ENCODE data around the gene PORCN.
A peak's percentile ranks its signal among the peaks of the same experiment; 100 is the strongest.

The PORCN gene

DNA sequence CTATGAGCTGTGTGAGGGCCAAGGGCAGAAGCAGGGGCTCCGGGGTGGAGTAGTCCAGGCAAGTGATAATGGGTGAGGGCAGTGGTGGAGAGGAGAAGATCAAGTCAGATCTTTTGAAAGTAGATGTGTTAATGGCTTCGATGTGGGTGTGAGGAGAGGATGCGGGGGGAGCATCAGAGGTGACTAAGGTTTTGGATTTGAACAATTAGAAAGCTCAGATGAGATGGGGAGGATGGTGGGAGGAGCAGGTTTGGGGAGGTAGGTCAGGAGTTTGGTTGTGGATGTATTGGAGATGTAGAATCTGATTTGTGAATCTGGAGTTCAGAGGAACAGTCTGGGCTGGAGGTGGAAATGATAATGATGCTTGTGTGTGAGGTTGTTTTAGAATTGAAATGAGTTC, 28.2 kb upstream of the PORCN start:
- H2BK5ac ChIP-seq (ENCODE audit: low read depth, low read length, poor library complexity, severe bottlenecking): no peak overlapping the region
- H3K4ac ChIP-seq (ENCODE audit: low read depth in 1 of 2, low read length in 2 of 2): no peak overlapping the region
- H2AFZ ChIP-seq (ENCODE audit: low read depth, low read length): no peak overlapping the region
- no peak overlapping the region for H4K8ac ChIP-seq (ENCODE audit: low read length)
- H3K4me1 ChIP-seq (ENCODE audit: control insufficient read depth, insufficient read depth, low read depth, low read length): peaks cover 13% of the 10 kb centered on the region
- H3K27ac ChIP-seq (ENCODE audit: low read length, poor library complexity, severe bottlenecking): no peak overlapping the region
- H3K4me3 ChIP-seq (ENCODE audit: insufficient read depth in 1 of 2, low read depth in 1 of 2, low read length in 2 of 2): no peak overlapping the region
- no peak overlapping the region for H2AK5ac ChIP-seq (ENCODE audit: low read length, severe bottlenecking)
- H4K91ac ChIP-seq (ENCODE audit: low read length): no peak overlapping the region
- H3K9ac ChIP-seq (ENCODE audit: low read length): no peak overlapping the region
- peaks cover 5% of the 10 kb centered on the region for H3K79me1 ChIP-seq (replicated peaks; ENCODE audit: low read length, poor library complexity, severe bottlenecking)
- H3K9me3 ChIP-seq (ENCODE audit: control insufficient read depth, low read length): no peaks in the 10 kb centered on the region
- H2BK120ac ChIP-seq (ENCODE audit: low read depth, low read length): no peak overlapping the region
- no peak overlapping the region for H3K18ac ChIP-seq (ENCODE audit: low read depth in 1 of 2, low read length in 2 of 2)
- WGBS: 98% methylated on average over 3 of the region's 3 CpGs
- H3K23ac ChIP-seq (ENCODE audit: low read length in 2 of 2): no peak overlapping the region
- no peak for DNase-seq
- H2BK15ac ChIP-seq (ENCODE audit: low read depth, poor library complexity, severe bottlenecking): no peak overlapping the region
- H2BK12ac ChIP-seq (ENCODE audit: low read length in 2 of 2): no peak overlapping the region
- no peak overlapping the region for H3K14ac ChIP-seq (ENCODE audit: low read length in 2 of 2)
- no peak overlapping the region for H3K4me2 ChIP-seq (ENCODE audit: low read length, poor library complexity, severe bottlenecking)
- H3K36me3 ChIP-seq (ENCODE audit: control insufficient read depth in 1 of 2, insufficient read depth in 2 of 2, low read depth in 1 of 2, low read length in 2 of 2): peaks cover 39 to 46% of the 10 kb centered on the region in 2 experiments
- peaks cover 0 to 9% of the 10 kb centered on the region in 2 experiments for H3K27me3 ChIP-seq (ENCODE audit: control insufficient read depth in 1 of 2, insufficient read depth in 1 of 2, low read length in 2 of 2)

DNA sequence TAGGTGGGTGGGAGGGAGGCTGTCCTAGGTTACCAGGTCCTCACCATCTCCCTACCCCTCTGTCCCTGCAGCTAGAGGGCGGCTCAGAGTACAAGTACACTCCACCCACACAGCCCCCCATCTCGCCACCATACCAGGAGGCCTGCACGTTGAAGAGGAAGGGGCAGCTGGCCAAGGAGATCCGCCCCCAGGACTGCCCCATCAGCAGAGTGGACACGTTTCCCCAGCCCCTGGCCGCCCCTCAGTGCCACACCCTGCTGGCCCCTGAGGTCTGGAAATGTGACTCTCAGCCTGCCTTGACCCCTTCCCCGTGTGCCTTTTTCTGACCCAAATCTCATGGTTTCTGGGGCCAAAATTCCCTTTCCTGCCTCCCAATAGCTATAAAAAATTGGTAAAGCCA, 26.3 kb upstream of the PORCN start:
- H2BK12ac ChIP-seq (ENCODE audit: low read length in 2 of 2): no peak overlapping the region
- no peak overlapping the region for H3K9ac ChIP-seq (ENCODE audit: low read length)
- peaks cover 39 to 54% of the 10 kb centered on the region in 2 experiments for H3K36me3 ChIP-seq (ENCODE audit: control insufficient read depth in 1 of 2, insufficient read depth in 2 of 2, low read depth in 1 of 2, low read length in 2 of 2)
- H3K27me3 ChIP-seq (ENCODE audit: control insufficient read depth in 1 of 2, insufficient read depth in 1 of 2, low read length in 2 of 2): peaks cover 0 to 9% of the 10 kb centered on the region in 2 experiments
- peaks cover 5% of the 10 kb centered on the region for H3K79me1 ChIP-seq (replicated peaks; ENCODE audit: low read length, poor library complexity, severe bottlenecking)
- no peak overlapping the region for H3K27ac ChIP-seq (ENCODE audit: low read length, poor library complexity, severe bottlenecking)
- no peak overlapping the region for H3K18ac ChIP-seq (ENCODE audit: low read depth in 1 of 2, low read length in 2 of 2)
- no peak overlapping the region for H3K4me3 ChIP-seq (ENCODE audit: insufficient read depth in 1 of 2, low read depth in 1 of 2, low read length in 2 of 2)
- no peak overlapping the region for H3K23ac ChIP-seq (ENCODE audit: low read length in 2 of 2)
- no peak overlapping the region for H2BK120ac ChIP-seq (ENCODE audit: low read depth, low read length)
- 93% methylated on average over 6 of the region's 7 CpGs for WGBS
- no peak overlapping the region for H2BK15ac ChIP-seq (ENCODE audit: low read depth, poor library complexity, severe bottlenecking)
- H3K4ac ChIP-seq (ENCODE audit: low read depth in 1 of 2, low read length in 2 of 2): no peak overlapping the region
- H3K4me2 ChIP-seq (ENCODE audit: low read length, poor library complexity, severe bottlenecking): no peak overlapping the region
- no peak overlapping the region for H3K14ac ChIP-seq (ENCODE audit: low read length in 2 of 2)
- no peak overlapping the region for H4K91ac ChIP-seq (ENCODE audit: low read length)
- H2AFZ ChIP-seq (ENCODE audit: low read depth, low read length): no peak overlapping the region
- H3K9me3 ChIP-seq (ENCODE audit: control insufficient read depth, low read length): no peaks in the 10 kb centered on the region
- no peak overlapping the region for H2AK5ac ChIP-seq (ENCODE audit: low read length, severe bottlenecking)
- H3K4me1 ChIP-seq (ENCODE audit: control insufficient read depth, insufficient read depth, low read depth, low read length): peaks cover 14% of the 10 kb centered on the region
- H2BK5ac ChIP-seq (ENCODE audit: low read depth, low read length, poor library complexity, severe bottlenecking): no peak overlapping the region
- no peak overlapping the region for H4K8ac ChIP-seq (ENCODE audit: low read length)
- DNase-seq: no peak

DNA sequence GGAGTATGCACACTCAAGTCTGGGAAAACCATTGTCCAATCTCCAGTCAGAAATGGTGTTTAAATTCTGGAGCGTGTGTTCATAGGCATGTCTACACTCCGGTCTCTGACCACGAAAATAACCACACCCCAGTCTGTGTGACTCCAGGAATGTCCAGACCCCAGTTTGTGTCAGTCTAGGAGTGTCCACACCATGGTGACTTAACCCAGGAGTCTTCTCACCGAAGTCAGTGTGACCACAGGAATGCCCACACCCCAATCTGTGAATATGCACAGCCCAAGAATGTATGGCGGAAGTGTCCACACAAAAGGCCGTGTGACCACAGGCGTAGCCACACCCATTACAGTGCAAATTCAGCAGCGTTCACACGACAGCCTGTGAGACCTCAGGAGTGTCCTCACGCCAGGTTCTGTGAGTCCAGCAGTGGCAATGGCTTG, 21.4 kb upstream of the PORCN start:
- peak; percentile 99 for DNase-seq
- peak overlapping the region; percentile 82 for H4K8ac ChIP-seq (ENCODE audit: low read length)
- H3K14ac ChIP-seq (ENCODE audit: low read length in 2 of 2): no peak overlapping the region
- no peak overlapping the region for H2BK15ac ChIP-seq (ENCODE audit: low read depth, poor library complexity, severe bottlenecking)
- no peak overlapping the region for H2BK120ac ChIP-seq (ENCODE audit: low read depth, low read length)
- peak overlapping the region; percentile 83 for H4K91ac ChIP-seq (ENCODE audit: low read length)
- no peak overlapping the region for H3K23ac ChIP-seq (ENCODE audit: low read length in 2 of 2)
- H3K4me3 ChIP-seq (ENCODE audit: insufficient read depth in 1 of 2, low read depth in 1 of 2, low read length in 2 of 2): no peak overlapping the region
- H3K36me3 ChIP-seq (ENCODE audit: control insufficient read depth in 1 of 2, insufficient read depth in 2 of 2, low read depth in 1 of 2, low read length in 2 of 2): peaks cover 11 to 33% of the 10 kb centered on the region in 2 experiments
- peak overlapping the region in 1 of 2 experiments; percentile 41 for H3K4ac ChIP-seq (ENCODE audit: low read depth in 1 of 2, low read length in 2 of 2)
- no peak overlapping the region for H2BK5ac ChIP-seq (ENCODE audit: low read depth, low read length, poor library complexity, severe bottlenecking)
- 2% methylated on average over 10 of the region's 10 CpGs for WGBS
- H3K9me3 ChIP-seq (ENCODE audit: control insufficient read depth, low read length): peaks cover 3% of the 10 kb centered on the region
- peak overlapping the region; percentile 71 to 84 for H2BK12ac ChIP-seq (ENCODE audit: low read length in 2 of 2)
- H2AK5ac ChIP-seq (ENCODE audit: low read length, severe bottlenecking): peak overlapping the region; percentile 89
- peaks cover 0 to 5% of the 10 kb centered on the region in 2 experiments for H3K27me3 ChIP-seq (ENCODE audit: control insufficient read depth in 1 of 2, insufficient read depth in 1 of 2, low read length in 2 of 2)
- H2AFZ ChIP-seq (ENCODE audit: low read depth, low read length): no peak overlapping the region
- no peaks in the 10 kb centered on the region for H3K79me1 ChIP-seq (replicated peaks; ENCODE audit: low read length, poor library complexity, severe bottlenecking)
- H3K27ac ChIP-seq (ENCODE audit: low read length, poor library complexity, severe bottlenecking): peak overlapping the region; percentile 82
- H3K18ac ChIP-seq (ENCODE audit: low read depth in 1 of 2, low read length in 2 of 2): peak overlapping the region; percentile 2 to 62
- H3K4me2 ChIP-seq (ENCODE audit: low read length, poor library complexity, severe bottlenecking): no peak overlapping the region
- H3K9ac ChIP-seq (ENCODE audit: low read length): no peak overlapping the region
- H3K4me1 ChIP-seq (ENCODE audit: control insufficient read depth, insufficient read depth, low read depth, low read length): peaks cover 17% of the 10 kb centered on the region

DNA sequence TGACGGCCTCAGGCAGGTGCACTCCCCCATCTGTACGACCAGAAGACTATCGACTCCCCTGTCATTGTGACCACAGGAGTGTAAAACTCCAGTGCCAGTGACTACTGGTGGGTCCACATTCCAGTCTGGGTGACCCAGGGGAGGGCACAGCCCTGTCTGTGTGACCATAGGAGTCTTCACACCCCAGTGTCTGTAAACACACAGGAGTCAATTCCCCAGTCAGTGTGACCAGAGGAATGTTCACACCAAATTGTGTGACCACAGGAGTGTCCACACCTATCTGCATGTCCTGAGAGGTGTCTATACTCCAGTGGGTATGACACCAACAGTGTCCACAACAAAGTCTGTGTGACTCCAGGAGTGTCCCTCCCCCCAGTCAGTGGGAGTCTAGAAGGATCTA, 20.8 kb upstream of the PORCN start:
- H3K23ac ChIP-seq (ENCODE audit: low read length in 2 of 2): no peak overlapping the region
- H4K8ac ChIP-seq (ENCODE audit: low read length): peak overlapping the region; percentile 77
- peak overlapping the region; percentile 21 for H2BK120ac ChIP-seq (ENCODE audit: low read depth, low read length)
- 97% methylated on average over 3 of the region's 3 CpGs for WGBS
- no peak overlapping the region for H2AFZ ChIP-seq (ENCODE audit: low read depth, low read length)
- no peak overlapping the region for H3K4me3 ChIP-seq (ENCODE audit: insufficient read depth in 1 of 2, low read depth in 1 of 2, low read length in 2 of 2)
- H3K4ac ChIP-seq (ENCODE audit: low read depth in 1 of 2, low read length in 2 of 2): peak overlapping the region in 1 of 2 experiments; percentile 68
- H3K4me1 ChIP-seq (ENCODE audit: control insufficient read depth, insufficient read depth, low read depth, low read length): peaks cover 18% of the 10 kb centered on the region
- peaks cover 8 to 30% of the 10 kb centered on the region in 2 experiments for H3K36me3 ChIP-seq (ENCODE audit: control insufficient read depth in 1 of 2, insufficient read depth in 2 of 2, low read depth in 1 of 2, low read length in 2 of 2)
- peak overlapping the region in 1 of 2 experiments; percentile 42 for H3K14ac ChIP-seq (ENCODE audit: low read length in 2 of 2)
- H3K9me3 ChIP-seq (ENCODE audit: control insufficient read depth, low read length): peaks cover 3% of the 10 kb centered on the region
- peak overlapping the region; percentile 82 for H3K27ac ChIP-seq (ENCODE audit: low read length, poor library complexity, severe bottlenecking)
- peak overlapping the region; percentile 89 for H2AK5ac ChIP-seq (ENCODE audit: low read length, severe bottlenecking)
- no peak overlapping the region for H3K9ac ChIP-seq (ENCODE audit: low read length)
- no peak overlapping the region for H2BK5ac ChIP-seq (ENCODE audit: low read depth, low read length, poor library complexity, severe bottlenecking)
- H4K91ac ChIP-seq (ENCODE audit: low read length): peak overlapping the region; percentile 83
- peak overlapping the region; percentile 74 to 84 for H2BK12ac ChIP-seq (ENCODE audit: low read length in 2 of 2)
- peak overlapping the region; percentile 33 to 64 for H3K18ac ChIP-seq (ENCODE audit: low read depth in 1 of 2, low read length in 2 of 2)
- no peak overlapping the region for H3K4me2 ChIP-seq (ENCODE audit: low read length, poor library complexity, severe bottlenecking)
- H2BK15ac ChIP-seq (ENCODE audit: low read depth, poor library complexity, severe bottlenecking): no peak overlapping the region
- H3K79me1 ChIP-seq (replicated peaks; ENCODE audit: low read length, poor library complexity, severe bottlenecking): no peaks in the 10 kb centered on the region
- peaks cover 0 to 5% of the 10 kb centered on the region in 2 experiments for H3K27me3 ChIP-seq (ENCODE audit: control insufficient read depth in 1 of 2, insufficient read depth in 1 of 2, low read length in 2 of 2)
- DNase-seq: no peak
